Tibial nerve (tissue), 3 donors: ENCODE results near the gene TRMT61A.

Source experiments
- POLR2A ChIP-seq, 2 donors: fragments of 450-650 bp; IDR thresholded peaks; one replicate each; pipeline ENCODE4 v1.6.1; 2017; ENCODE audit warnings: antibody characterized with exemption in 2 of 2, mild to moderate bottlenecking in 2 of 2, moderate library complexity in 2 of 2
- TF ChIP-seq, protein P1 (sequence below), 5 experiments: fragments of 200-600 bp in 3 of 5; fragments of 450-650 bp in 2 of 5; sonication (generic) in 3 of 5; IDR thresholded peaks; one replicate each; pipeline ENCODE4 v1.5.1; 2016 to 2019; ENCODE audit warnings: antibody characterized with exemption in 5 of 5, mild to moderate bottlenecking in 3 of 5, moderate library complexity in 2 of 5

DNA sequence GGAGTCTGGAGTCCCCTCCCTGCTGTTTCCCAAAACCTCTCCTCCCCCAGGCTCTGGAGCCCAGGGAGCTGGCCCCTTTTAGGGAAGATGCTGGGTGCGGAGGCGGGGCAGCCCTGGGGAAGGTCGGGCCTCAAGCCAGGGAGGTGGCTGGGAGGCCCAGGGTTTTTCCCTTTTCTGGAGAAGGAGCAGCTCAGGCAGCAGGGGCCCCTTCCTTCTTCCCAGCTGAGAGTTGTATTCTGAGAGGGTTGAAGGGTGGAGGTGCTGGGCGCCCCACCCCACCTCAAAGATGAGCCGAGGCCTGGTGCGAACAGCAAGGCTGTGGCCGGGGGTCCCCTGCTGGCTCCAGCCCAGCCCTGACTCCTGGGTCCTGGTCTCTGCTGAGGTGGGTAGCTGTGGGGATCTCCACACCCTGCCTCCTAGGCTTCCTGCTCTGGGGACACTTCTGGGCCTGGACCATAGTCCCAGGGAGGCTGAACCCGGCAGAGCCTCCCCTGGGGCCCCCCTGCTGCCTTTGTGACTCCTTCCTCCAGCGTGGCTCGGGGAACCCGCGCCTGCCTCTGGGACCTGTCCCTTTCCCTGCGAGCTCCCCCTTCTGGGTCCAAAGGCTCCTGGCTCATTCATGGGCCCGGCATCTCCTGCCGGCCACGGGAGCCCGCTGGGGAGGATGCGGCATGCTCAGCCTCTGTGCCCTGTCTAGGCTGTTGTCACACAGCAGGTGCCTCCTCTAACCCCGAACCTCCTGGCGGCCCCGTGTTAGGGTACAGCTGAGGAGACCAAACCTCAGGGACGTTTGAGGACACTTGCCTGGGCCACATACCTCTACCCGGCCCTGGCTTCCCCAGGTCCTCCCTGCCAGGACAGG lies 4.4 kb downstream of the TRMT61A start:
- TF ChIP-seq POLR2A (IDR thresholded peaks at IDR 0.05): no peak
- TF ChIP-seq, protein P1, sequence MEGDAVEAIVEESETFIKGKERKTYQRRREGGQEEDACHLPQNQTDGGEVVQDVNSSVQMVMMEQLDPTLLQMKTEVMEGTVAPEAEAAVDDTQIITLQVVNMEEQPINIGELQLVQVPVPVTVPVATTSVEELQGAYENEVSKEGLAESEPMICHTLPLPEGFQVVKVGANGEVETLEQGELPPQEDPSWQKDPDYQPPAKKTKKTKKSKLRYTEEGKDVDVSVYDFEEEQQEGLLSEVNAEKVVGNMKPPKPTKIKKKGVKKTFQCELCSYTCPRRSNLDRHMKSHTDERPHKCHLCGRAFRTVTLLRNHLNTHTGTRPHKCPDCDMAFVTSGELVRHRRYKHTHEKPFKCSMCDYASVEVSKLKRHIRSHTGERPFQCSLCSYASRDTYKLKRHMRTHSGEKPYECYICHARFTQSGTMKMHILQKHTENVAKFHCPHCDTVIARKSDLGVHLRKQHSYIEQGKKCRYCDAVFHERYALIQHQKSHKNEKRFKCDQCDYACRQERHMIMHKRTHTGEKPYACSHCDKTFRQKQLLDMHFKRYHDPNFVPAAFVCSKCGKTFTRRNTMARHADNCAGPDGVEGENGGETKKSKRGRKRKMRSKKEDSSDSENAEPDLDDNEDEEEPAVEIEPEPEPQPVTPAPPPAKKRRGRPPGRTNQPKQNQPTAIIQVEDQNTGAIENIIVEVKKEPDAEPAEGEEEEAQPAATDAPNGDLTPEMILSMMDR (IDR thresholded peaks at IDR 0.05): no peak
